NCI-H1436 (cell line): ENCODE measurements around the gene TRIM52.

Experiments
- DNase-seq: peaks from one replicate; lab custom pipeline; 2025; lab: John Stamatoyannopoulos, UW

TRIM52 gene

DNA sequence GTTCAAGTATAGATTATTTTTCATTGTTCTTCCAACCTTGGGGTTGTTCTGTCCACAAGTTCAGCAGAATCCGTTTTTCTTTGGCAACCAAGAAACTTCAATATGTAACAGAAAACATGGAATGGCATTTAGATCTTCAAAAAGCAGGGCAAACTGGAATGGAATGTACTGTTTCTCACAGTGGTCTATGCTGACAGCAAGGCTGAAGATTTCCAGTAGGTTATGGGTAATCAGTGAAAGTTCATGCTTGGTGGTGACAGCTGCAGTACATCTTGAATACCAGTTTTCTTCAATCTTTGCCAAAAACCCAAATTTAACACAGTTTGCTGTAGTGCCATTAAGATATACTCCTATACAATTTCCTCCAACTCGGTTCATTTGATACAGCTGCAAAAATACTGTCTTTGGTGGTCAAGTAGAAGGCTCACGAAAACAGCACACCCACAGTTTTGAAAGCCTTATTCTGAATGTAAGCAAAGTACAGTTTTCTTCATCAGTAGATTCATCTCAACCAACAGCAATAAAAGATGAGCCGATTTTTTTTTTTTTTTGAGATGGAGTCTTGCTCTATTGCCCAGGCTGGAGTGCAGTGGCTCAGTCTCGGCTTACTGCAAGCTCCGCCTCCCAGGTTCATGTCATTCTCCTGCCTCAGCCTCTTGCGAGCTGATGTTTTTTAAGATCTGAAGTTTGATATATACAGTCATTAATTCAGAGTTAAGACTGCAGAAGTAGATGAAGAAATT, 4.9 kb downstream of the TRIM52 start:
- no peak for DNase-seq

DNA sequence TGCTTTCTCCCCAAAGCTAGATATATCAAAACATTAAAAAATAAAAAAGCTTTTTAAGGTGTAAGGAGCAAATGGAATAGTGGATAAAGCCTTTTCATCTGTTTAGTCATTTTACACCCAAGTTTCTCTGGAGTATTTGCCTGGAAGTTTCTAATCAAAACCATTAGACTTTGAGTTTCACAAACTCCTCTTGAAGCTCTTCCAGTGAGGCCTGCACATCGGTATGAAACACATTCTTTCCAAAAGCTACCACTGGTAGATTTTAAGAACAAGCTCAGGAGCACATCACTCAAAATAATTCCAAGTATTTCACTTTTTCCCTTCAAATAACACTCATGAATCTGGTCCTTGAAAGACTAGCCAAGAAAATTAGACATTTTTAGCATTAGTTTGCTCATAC, 5.7 kb downstream of the TRIM52 start:
- DNase-seq = no peak

DNA sequence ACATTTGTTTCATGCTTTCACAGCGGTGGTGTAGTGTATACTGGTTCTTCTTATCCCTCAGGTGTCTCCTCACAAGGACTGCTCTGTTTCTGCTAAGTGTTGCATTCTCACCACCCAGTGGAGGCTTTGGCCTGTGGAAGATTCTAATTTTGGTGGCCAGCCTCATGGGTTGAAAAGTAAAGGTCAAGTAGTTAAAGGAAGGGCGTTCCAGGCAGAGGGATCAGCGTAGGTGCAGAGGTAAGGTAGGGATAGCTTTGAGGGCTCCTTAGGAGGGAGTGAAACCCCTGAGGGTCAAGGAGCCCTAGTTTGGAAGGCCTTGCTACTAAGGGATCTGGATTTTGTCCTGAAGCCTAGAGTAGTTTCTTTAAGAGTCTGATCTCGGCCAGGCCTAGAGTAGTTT, 12.7 kb downstream of the TRIM52 start:
- DNase-seq = no peak

DNA sequence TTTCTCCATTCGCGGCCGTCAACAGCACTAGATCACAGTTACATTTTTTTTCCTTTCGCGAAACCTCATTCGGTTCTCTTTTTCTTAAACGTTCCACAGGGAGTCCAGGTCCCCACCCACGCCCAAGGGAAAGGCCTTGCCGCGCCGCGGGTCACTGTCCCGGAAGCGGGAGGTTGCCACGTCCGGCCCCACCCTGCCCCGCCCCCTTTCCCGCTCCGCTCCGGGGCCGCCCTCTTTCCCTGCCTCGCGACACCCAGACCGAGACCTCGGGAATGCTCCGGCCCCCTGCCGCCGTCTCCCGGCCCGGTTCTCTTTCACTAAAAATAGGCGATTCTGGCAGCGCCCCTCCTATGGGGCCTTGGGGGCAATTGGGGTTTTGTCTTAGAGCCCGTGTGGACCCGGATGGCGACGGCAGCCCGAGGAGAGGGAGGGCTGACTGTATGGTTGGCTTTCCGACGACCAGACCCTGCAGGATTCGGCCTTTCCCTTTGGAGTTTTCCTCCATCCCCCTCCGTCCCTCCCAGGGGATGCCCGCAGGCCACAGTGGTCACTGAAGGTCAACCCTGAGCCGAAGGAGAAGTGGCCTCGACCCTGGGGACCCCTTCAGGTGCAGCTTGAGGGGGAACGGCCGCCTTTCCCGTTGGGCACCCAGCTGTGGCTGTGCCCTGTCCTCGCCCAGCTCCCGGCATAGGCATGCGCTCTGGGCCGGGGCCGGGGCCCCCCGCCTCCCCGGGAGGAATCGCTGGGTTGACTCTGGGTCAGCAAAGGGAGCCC, 14.5 kb downstream of the TRIM52 start:
- DNase-seq = no peak

DNA sequence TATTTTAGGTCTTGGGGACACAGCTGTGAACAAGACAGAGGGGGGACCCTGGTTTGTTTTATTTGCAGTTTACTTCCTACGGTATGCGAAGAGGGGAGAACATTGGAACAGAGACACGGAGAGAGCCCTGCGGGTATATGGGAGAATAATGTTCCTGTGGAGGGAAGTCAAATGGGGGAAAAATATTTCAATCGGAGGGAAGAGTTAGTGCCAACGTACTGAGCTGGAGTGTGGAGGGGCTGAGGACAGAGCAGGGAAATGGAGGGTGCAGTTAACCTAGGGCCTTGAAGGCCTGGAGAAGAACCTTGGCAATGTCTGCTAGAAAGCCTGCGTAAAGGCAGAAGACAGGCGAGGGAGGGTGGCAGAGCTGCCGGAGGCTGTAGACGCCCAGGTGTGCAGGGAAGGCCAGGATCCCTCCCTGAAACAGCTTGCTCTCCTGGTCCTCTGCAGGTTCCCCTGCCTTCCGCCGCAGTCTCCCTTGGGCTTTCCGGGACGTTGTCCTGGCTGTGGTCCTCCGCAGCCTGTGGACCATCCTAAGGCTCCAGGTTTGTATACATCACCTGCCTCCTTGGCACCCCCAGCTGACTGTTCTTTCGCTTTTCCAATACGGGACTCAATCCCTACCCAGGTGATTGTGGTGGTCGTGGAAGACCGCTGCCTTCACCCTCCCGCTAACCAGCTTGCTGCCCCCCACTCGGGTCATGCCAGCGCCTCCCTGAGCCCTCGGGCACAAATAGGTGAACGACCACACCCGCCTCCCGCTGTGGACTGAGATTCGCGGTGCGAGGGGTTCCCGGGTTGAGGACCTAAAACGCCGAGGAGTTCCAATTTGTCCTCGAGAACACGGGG, 15.3 kb downstream of the TRIM52 start:
- no peak for DNase-seq

DNA sequence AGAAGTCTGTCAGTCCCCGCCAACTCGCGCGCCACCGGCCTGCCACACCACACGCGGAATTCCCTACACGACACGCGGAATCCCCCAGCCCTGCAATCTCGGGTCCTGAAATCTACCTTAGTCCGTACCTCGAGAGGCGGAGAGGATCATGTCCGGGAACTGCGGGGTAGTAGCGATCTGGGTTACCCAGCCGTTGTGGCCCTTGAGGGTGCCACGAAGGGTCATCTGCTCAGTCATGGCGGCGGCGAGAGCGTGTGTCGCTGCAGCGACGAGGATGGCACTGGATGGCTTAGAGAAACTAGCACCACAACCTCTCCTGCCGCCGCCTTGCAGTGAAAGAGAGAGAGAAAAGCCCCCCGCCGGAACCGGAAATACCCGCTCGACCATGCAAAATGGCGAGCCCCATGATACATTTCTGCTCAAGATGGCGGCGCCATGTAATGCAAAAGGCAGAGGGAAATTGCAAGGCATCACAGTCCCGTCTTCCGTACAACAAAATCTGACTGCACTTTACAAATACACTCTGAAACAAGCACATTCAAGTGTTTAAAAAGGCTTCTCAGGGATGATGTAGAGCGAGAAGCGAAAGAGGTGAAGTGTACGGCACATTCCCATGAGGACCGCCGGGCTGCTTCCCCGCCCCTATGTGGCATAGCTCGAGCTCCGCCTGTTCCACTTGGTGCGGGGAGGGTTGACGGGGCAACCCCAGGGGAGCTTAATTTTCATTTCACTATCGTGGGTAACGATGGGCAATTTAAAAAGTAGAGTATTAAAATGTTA, 17.2 kb downstream of the TRIM52 start, which contains the start of gene RACK1:
Gene RACK1, minus strand, starts transcription at position 343 of the 780 bp plus-strand sequence. Its CDS starts 106 bp downstream, at position 237.
- no peak for DNase-seq

DNA sequence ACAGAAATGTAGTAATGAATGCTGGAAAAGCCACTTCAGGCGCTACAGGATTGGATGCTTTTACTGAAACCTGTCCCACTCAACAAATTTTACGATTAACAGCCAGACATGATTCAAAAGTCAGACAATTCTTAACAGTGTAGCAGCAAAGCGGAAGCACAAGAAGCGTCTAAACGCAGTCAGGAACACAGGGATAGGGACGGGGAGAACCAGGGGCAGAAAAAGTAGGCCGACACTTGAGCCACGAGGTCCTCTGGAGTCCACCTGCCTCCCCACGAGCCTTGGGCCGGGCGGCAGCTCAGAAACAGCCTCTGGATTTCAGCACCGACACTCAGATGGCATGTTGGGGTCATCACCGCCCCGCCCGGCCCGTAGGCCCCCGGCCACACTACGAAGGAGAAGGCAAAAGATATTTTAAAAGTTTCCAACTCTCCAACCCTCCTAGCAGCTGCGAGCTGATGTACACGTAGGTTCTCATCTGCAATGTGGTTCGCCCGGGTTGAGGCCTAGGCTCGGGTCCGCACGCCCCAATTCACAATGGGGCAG, 17.9 kb downstream of the TRIM52 start:
- no peak for DNase-seq

DNA sequence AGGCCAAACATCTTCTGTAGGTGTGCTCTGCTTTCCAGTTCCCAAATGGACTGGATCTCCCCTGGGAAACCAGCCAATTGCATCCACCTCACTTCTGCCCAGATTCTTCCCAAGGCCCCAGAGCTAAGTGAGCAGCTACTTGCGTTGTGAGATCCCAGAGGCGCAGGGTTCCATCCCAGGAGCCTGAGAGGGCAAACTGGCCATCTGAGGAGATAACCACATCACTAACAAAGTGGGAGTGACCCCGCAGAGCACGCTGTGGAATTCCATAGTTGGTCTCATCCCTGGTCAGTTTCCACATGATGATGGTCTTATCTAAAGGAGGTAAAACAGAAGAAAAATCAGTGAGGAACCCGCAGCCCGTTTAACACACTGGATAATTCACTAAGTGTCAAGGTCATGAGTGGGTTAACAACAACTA, 18.9 kb downstream of the TRIM52 start:
- no peak for DNase-seq

DNA sequence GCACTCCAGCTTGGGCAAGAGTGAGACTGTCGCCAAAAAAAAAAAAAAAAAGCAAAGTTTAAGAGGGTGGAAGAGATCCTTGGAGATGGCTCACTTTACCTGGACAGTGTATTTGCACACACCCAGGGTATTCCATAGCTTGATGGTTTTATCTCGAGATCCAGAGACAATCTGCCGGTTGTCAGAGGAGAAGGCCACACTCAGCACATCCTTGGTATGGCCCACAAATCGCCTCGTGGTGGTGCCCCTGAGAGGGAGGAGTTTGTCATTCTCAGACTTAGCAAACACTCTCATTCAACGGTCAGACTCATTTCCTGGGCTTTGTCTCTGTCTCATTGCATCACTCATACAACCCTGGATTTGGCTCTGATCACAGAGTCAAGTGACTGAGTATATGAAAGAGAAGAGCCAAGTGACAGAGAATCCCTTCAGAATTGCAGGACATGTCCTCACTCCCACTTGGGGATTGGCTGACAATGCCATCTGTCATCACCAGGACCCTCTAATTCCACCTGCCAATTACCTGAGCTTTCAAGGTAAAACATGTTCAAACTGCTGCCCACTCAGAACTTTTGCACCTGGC, 19.5 kb downstream of the TRIM52 start:
- DNase-seq = no peak

DNA sequence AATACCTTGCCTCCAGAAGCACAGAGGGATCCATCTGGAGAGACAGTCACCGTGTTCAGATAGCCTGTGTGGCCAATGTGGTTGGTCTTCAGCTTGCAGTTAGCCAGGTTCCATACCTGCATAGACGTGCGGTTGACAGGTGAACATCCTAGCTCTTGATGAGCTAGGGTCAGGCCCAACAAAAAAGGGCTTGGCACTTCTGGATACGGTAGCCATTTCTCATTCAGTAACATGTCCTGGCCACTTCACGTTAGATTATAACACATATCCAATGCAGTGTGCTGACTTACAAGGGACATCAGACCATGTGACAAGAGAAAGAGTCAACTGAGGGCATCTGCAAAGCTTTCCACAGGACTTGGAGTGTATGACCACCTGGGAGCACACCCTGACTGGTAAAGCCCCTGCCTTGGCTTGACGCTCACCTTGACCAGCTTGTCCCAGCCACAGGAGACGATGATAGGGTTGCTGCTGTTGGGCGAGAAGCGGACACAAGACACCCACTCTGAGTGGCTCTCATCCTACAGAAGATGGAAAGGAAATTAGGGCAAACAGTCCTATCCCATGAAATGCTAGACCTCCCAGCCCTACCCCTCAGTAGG, 21.8 kb downstream of the TRIM52 start:
- DNase-seq = no peak

DNA sequence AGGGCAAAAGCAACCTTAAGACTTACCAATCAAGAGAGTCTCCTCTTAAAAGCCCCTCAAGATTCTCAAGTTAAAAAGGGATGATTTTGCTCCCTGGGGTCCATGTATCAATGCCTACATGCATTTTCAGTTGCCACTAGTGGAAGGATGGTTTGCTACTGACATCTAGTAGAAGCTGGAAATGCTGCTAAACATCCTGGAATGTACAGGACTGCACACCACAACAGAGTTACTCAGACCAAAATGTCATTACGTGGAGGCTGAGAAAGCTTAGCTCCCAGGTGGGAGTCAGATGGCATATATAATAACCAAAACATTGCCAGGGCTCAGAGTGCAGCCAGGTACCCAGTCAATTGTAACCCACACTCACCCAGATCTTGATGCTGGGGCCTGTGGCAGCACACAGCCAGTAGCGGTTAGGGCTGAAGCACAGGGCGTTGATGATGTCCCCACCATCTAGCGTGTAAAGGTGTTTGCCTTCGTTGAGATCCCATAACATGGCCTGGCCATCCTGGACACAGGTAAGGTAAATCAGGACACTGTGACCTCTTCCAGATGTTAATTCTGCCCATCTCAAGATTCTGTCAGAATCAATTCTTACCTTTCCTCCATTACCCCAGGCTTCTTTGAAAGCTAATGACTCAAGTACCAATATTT, 23.1 kb downstream of the TRIM52 start:
- DNase-seq = no peak

DNA sequence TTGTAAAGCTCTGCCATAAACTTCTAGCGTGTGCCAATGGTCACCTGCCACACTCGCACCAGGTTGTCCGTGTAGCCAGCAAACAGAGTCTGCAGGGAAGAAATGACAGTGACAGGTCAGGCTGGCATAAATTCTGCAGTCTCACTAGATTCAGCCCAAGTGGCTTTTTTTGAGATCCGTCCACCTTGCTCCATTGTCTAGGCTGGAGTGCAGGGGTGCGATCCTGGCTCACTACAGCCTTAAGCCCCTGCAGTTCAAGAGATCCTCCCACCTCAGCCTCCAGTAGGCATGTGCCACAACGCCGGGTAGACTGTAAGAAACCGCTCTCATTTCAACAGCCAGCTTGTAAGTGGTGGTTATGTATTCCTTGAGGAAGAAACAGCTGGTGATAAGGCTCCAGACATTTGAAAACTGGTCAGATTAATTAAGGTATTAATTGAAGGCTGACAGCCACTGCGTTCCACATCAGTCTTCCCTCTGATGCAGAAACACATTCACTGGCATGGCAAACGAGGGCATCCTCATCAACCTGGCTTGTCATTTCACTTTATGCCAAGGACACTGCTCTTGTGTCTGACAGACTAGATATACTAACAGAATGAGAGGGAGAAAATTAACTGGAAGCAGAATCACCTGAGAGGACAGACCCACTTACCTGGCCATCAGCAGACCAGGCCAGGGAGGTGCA, 23.8 kb downstream of the TRIM52 start:
- DNase-seq = no peak

DNA sequence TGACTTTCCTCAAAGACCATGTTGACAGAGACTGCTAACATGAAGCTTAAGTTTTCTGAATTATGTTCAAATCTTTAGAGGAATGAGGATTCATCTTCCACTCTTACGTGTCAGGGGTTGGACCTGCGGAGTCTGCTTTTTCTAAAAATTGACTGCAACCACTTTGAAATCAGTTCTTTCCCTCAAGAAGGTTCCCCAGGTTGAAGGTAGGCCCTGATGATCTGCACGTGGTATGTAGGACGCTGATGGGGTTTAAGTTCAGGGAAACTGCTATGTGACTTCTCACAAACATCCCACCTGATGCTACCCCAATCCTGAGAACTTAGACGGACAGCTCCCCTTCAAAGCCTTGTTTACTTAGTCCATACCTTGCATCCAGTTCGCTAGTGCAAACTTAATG, 24.5 kb downstream of the TRIM52 start:
- no peak for DNase-seq

DNA sequence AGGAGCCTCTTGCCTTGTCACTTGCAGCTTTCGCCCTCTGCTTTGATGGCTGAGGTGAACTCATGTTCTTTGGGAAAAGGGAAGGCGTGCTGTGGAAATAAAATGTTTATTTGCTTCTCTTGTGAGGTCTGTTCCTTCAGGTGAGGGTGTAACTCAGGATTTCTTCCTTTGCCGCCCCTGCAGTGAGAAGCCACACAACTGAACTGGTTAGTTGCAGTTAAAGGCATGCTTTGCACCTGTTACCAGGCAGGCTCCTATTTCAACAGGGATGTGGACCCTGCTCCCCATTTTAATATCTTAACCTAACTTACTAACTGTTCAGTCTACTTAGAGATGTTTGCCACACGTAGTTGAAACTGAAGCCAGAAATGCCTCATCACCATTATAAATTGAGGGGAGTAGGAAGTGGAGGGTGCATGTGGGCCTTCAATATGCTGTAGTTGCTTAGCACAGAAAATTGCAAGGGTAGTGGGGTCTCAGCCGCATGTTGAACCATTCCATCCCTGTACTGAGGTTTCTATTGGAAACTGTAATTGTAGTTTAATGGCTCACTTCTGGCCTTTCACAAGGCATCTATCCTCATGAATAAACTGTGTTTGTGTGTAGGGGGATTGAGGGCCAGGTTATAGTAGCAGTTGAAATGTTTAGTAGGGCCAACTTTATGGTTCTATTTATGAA, 25.1 kb downstream of the TRIM52 start:
- DNase-seq = no peak

DNA sequence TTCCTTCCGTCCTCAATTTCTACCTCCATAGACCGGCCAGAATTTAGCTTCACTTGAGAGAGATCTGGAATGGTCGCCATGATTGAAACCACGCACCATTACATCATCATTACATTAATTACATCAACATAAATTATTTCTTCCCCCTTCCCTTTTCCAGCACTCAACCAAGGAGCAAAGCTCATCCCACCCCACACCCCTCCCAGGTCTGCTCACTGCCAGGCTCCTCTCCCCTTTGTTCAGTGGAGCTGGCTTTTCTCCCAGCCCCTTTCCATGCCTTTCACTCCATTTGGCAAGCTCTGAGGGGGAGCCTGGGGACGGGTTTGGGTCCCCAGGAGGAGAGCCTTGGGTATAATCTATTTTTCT, 25.6 kb downstream of the TRIM52 start:
- DNase-seq = no peak

DNA sequence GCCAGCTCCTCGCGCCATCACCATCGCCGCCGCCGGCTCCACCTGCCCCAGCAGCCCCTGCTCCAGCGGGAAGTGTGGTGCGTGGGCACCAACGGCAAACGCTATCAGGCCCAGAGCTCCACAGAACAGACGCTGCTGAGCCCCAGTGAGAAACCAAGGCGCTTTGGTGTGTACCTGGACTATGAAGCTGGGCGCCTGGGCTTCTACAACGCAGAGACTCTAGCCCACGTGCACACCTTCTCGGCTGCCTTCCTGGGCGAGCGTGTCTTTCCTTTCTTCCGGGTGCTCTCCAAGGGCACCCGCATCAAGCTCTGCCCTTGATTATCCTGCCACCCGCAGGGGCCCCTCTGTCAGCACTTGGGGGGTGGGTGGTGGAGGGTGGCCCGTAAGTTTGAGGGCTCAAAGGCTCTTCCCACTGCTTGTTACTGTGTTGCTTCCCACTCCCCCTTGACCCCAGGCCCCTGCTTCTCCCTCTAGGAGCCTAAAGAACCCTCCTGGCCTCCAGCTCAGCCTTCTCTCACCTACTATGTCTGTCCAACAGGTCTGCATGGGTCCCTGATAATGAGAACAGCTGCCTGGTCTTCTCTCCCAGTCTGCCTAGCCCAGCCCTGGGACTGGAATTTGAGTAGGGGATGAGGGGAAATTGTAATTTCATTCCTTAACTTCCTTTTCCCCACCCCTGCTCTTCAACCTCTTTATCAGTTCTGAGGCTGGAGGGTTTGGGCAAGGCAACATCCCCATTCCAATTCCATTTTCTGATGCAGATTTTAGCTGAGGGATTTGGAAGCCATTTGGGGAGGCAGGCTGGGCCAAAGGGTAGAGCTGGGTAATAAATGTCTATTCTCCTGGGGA, 26.3 kb downstream of the TRIM52 start:
- DNase-seq = no peak

DNA sequence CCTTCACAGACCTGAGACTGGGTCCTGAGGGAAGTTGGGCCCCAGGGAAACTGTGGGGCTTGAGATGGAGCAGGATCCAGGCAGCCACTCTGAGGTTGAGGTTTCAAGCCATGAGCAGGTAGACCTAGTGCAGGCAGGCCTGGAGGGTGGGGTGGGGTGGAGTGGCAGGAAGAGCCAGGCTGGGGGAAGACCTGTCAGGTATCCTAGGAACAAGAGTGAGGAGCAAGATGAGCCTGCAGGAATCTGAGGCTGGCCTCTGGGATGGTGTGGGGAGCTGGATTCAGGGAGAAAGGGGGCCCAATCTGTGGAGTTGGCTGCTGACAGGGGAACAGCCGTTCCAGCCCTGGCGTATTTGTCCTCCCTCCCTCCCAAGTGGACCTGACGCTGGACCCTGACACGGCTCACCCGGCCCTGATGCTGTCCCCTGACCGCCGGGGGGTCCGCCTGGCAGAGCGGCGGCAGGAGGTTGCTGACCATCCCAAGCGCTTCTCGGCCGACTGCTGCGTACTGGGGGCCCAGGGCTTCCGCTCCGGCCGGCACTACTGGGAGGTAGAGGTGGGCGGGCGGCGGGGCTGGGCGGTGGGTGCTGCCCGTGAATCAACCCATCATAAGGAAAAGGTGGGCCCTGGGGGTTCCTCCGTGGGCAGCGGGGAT, 27.0 kb downstream of the TRIM52 start:
- DNase-seq = no peak
